Spleen (tissue), 11 donors: ENCODE measurements around the gene PUS7L. TPM values are rescaled to one million over a fixed set of nuclear protein-coding genes. Genes with fewer than 3 reads are reported as not detected.

Experiments
- DNase-seq: peaks from one replicate; pipeline ENCODE4 v3.0.0-alpha.2; 2020
- H3K27ac ChIP-seq, 8 donors: fragments of 200-600 bp; sonication (generic) in 7 of 8; 1 replicate in 4 of 8; 2 replicates in 4 of 8; pipeline versions ENCODE4 v1.5.0 to v1.8.0; 2016 to 2021; ENCODE audit warnings: inconsistent platforms in 4 of 8, mild to moderate bottlenecking in 4 of 8, moderate library complexity in 1 of 8
- H3K27me3 ChIP-seq, 7 donors: fragments of 200-600 bp; sonication (generic) in 6 of 7; replicated peaks in 1 of 7; 1 replicate in 4 of 7; 2 replicates in 3 of 7; pipeline versions ENCODE4 v1.5.0 to v1.8.0; 2016 to 2021; ENCODE audit warnings: inconsistent platforms in 3 of 7, mild to moderate bottlenecking in 1 of 7
- H3K36me3 ChIP-seq, 6 donors: fragments of 200-600 bp; sonication (generic) in 5 of 6; 1 replicate in 4 of 6; 2 replicates in 2 of 6; pipeline versions ENCODE4 v1.5.0 to v1.8.0; 2016 to 2021; ENCODE audit warnings: inconsistent platforms in 2 of 6
- H3K4me1 ChIP-seq, 6 donors: fragments of 200-600 bp; sonication (generic) in 5 of 6; 1 replicate in 3 of 6; 2 replicates in 3 of 6; pipeline versions ENCODE4 v1.5.0 to v1.8.0; 2016 to 2021; ENCODE audit warnings: inconsistent platforms in 3 of 6
- H3K4me3 ChIP-seq, 8 donors: fragments of 200-600 bp; sonication (generic) in 7 of 8; 1 replicate in 4 of 8; 2 replicates in 4 of 8; pipeline versions ENCODE4 v1.5.0 to v1.8.0; 2016 to 2021; ENCODE audit warnings: inconsistent platforms in 4 of 8, mild to moderate bottlenecking in 4 of 8, moderate library complexity in 2 of 8
- H3K9me3 ChIP-seq, 8 donors: fragments of 200-600 bp; sonication (generic) in 7 of 8; 1 replicate in 4 of 8; 2 replicates in 4 of 8; pipeline versions ENCODE4 v1.5.0 to v1.8.0; 2016 to 2021; ENCODE audit warnings: inconsistent platforms in 4 of 8
- CTCF ChIP-seq, 11 experiments: fragments of 200-600 bp in 7 of 11; fragments of 450-650 bp in 4 of 11; sonication (generic) in 4 of 11; IDR thresholded peaks in 8 of 11; conservative IDR thresholded peaks in 3 of 11; 1 replicate in 7 of 11; 2 replicates in 4 of 11; pipeline versions ENCODE4 v1.4.0 to v1.8.0; 2016 to 2021; ENCODE audit warnings: antibody characterized with exemption in 11 of 11, inconsistent platforms in 4 of 11, mild to moderate bottlenecking in 1 of 11
- POLR2A ChIP-seq, 3 donors: fragments of 450-650 bp; IDR thresholded peaks; one replicate each; pipeline ENCODE4 v1.5.1; 2017; ENCODE audit warnings: antibody characterized with exemption in 3 of 3, mild to moderate bottlenecking in 1 of 3
- POLR2AphosphoS5 ChIP-seq, 3 donors: sonication (generic); formaldehyde crosslinking; IDR thresholded peaks; one replicate each; pipeline ENCODE4 v1.5.1; 2017; ENCODE audit warnings: antibody characterized with exemption in 3 of 3
- WGBS, 5 donors: extraction: QIAGEN DNeasy Blood & Tissue Kit in 3 of 5; methylation state at CpG; one replicate each; pipeline versions ENCODE4 v1.1.5 to v1.1.7; 2013 to 2018; 5-methylcytosine and 5-hydroxymethylcytosine counted together
- intact Hi-C: fragments of 100-400 bp; cut with DNase I; formaldehyde crosslinking; loops from one replicate; pipeline ENCODE4 v1.15.0; 2023; ENCODE audit warnings: low total_unique reads
- polyA plus RNA-seq, 3 donors: library from polyadenylated mRNA; stranded (reverse); fragments of 200-250 nt; gene quantifications; one replicate each; pipeline ENCODE4 v1.2.1, GENCODE V29; 2013
- total RNA-seq, 7 donors: library from RNA; depleted of rRNA in 3 of 7; stranded (reverse); fragments of >200 nt in 3 of 7; fragmentation: NEBNext Ultra II Directional in 4 of 7; extraction: Animal tissue kit (Norgen Biotek cat#: 25700) in 4 of 7; gene quantifications; one replicate each; pipeline versions ENCODE4 v1.1.0 to v1.2.1, GENCODE V29; 2016 to 2021
- donor health status: healthy with polysubstance abuse.
- donor health status: DM: no; HTN: no; CAD: no; lungs with moderate emphysema.
- donor health status: DM: no; HTN: no; CAD: no.
- donor health status: Bipolar disorder and iron deficiency.
- donor health status: healthy.
- donor health status: DM: no; HTN: no; CAD: no.
- donor health status: DM: yes; HTN: yes; CAD: no.

PUS7L gene
- total and polyA plus RNA-seq, 10 donors: 1.5 to 18.2 (median 13.8) TPM

- no peak overlapping the region for H3K27ac ChIP-seq
- no peak for DNase-seq
- 84 to 95% (median 88%) methylated on average over 2 of the region's 2 CpGs for WGBS, 5 donors
- intact Hi-C loops: no loop called here
- H3K4me3 ChIP-seq: no peak overlapping the region
- H3K9me3 ChIP-seq: no peaks in the 10 kb centered on the region
- H3K36me3 ChIP-seq: no peaks in the 10 kb centered on the region
- H3K27me3 ChIP-seq: peaks cover 0 to 6% (median 0%) of the 10 kb centered on the region in 7 donors
- no peak for TF ChIP-seq POLR2A (IDR thresholded peaks at IDR 0.05)
- TF ChIP-seq CTCF (IDR thresholded peaks at IDR 0.05 in 8 of 11, conservative IDR thresholded peaks at IDR 0.05 in 3 of 11): no peak
- TF ChIP-seq POLR2AphosphoS5 (IDR thresholded peaks at IDR 0.05): no peak
- no peaks in the 10 kb centered on the region for H3K4me1 ChIP-seq
Observed at GRCh38 chr12:43669373-43669772, 89.2 kb downstream of the PUS7L start.

Other genes with a start within 250 kb of the PUS7L start
- gene ADAMTS20, start 206.6 kb downstream of the PUS7L start, total RNA-seq: not detected
- gene ADAMTS20, start 206.6 kb downstream of the PUS7L start, polyA plus RNA-seq: not detected
- gene IRAK4, start 161 bp upstream of the PUS7L start, total RNA-seq: 10 to 100 TPM; 32.6 to 97.9 (median 52.0) TPM
- 10 to 100 TPM; 18.1 to 23.1 (median 20.0) TPM for gene IRAK4, start 161 bp upstream of the PUS7L start, polyA plus RNA-seq
- gene TWF1, start 47.5 kb upstream of the PUS7L start, total RNA-seq: 10 to 100 TPM; 28.1 to 58.4 (median 36.9) TPM
- 10 to 100 TPM; 20.6 to 26.0 (median 24.8) TPM for gene TWF1, start 47.5 kb upstream of the PUS7L start, polyA plus RNA-seq
- 10 to 100 TPM in 2 of 7 donors, 1 to 10 TPM in 5; 2.9 to 24.5 (median 5.5) TPM for gene TMEM117, start 77.3 kb upstream of the PUS7L start, total RNA-seq
- 1 to 10 TPM; 1.7 to 2.2 (median 1.7) TPM for gene TMEM117, start 77.3 kb upstream of the PUS7L start, polyA plus RNA-seq